ENCODE data around the gene WWOX.
"Not testable (repeated sequence)": the region's sequence is repeated elsewhere in the genome, so short reads cannot be mapped to it uniquely, and the experiment has no call there.

WWOX gene

DNA sequence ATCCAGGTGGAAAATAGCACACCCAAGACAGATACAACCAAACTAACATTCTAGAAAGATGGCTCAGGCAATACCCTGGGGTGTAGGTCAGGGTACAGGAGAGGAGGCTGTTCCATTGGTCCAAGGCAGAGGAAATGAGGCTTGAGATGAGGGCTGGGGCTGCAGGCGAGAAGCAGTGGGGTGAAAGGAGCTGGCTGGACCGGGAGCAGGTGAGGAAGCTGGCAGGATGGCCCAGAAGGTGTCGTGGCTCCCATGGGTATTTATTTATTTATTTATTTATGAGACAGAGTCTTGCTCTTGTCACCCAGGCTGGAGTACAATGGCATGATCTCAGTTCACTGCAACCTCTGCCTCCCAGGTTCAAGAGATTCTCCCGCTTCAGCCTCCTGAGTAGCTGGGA, 1161.4 kb downstream of the WWOX start:
- not testable (repeated sequence) for DNase-seq

DNA sequence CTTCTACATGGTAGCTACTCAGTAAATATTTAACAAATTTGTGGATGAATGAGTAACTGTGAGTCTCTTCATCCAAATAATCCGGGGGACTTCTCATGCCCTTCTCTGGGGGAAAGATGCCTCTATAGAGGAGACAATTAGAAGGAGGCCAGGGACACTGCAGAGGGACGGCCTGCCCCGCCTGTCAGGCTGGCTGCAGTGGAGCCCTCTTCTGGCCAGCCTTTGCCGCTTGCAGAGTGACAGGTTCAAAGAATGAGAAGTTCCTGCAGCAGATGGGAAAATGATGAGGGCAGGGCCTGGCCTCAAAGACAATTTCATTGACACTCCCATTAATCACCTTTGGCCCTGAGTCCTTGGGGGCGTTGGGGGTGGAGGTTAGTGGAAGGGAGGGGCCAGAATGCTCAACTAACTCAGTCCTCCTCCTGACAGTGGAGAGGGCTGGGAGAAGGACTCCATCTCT, 1162.1 kb downstream of the WWOX start:
- peak; percentile 53 to 63 for DNase-seq

DNA sequence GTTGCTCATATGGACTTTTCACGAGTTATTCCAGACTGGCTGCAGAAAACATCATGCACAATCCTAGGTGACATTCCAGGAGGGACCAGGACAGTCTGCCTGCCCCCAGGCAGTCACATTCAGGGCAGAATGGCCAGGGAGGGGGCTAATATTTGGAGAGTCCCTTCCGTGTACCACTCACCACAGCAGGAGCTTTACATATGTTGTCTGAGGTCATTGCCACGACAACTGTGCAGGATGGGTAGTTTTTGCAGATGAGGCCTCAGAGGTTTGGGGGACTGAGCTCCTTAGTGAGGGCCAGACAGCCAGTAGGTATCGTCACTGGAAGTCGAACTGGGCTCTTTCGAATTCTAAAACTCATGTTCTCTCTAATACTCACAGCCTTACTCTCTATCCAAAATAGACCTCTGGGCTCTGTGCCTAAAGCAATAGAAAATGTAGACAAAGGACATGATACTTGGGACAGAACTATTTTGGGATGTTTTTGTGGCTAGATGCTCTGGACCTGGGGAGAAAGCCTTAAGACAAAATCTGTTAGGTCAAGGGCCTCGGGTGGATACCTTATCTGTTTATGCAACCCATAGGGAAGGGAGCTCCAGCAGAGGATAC, 1162.6 kb downstream of the WWOX start:
- no peak for DNase-seq
